ENCODE data around the gene TIMM9.

DNA sequence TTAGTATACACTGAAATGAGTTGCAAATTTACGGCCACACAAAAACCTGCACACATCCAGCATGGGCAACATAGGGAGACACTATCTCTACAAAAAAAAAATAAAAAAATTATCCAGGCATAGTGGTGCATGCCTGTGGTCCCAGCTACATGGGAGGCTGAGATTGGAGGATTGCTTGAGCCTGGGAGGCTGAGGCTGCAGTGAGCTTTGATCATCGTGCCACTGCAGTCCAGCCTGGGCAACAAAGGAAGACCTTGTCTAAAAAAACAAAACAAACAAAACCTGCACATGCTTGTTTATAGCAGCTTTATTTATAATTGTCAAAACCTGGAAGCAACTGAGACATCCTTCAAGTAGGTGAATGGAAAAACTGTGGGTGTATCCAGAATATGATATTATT, 36.5 kb downstream of the TIMM9 start:
- TF ChIP-seq, protein P1, sequence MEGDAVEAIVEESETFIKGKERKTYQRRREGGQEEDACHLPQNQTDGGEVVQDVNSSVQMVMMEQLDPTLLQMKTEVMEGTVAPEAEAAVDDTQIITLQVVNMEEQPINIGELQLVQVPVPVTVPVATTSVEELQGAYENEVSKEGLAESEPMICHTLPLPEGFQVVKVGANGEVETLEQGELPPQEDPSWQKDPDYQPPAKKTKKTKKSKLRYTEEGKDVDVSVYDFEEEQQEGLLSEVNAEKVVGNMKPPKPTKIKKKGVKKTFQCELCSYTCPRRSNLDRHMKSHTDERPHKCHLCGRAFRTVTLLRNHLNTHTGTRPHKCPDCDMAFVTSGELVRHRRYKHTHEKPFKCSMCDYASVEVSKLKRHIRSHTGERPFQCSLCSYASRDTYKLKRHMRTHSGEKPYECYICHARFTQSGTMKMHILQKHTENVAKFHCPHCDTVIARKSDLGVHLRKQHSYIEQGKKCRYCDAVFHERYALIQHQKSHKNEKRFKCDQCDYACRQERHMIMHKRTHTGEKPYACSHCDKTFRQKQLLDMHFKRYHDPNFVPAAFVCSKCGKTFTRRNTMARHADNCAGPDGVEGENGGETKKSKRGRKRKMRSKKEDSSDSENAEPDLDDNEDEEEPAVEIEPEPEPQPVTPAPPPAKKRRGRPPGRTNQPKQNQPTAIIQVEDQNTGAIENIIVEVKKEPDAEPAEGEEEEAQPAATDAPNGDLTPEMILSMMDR (IDR thresholded peaks at IDR 0.05) = no peak
- TF ChIP-seq POLR2A (IDR thresholded peaks at IDR 0.05) = no peak

Measured in testis (tissue), 2 donors.